Cerebellar cortex (tissue), 1 donor: ENCODE data around the gene QARS1.

Experiments used
- DNase-seq: peaks from one replicate; pipeline ENCODE4 v3.0.0-alpha.2; 2015; ENCODE audit warnings: low spot score

QARS1 gene

DNA sequence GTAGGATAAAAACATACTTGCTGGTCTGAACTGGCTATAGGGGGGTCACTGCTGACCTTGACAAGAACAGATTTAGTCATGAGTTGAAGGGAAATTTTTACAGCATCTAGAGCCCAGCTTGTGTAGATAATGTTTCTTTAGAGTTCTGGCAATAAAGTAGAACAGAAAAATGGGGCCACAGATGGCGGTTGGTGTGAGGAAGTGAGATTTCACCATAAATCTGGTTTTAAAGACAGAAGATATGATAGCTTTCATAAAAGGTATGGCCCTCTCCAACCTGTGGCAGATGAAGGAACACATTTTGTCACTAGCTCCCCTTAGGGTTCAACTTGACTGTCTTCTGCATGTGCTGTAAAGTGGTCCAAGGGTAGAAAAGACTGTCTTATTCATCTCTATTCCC lies 51.0 kb downstream of the QARS1 start:
- DNase-seq: no peak
